ENCODE results near the gene BANK1.

The BANK1 gene

GRCh38 chr4:101960431-101960830 is 169.9 kb downstream of the BANK1 start:
- no peak for DNase-seq (ENCODE audit: low read depth)

- DNase-seq (ENCODE audit: low read depth), result no peak
These were observed 170.6 kb downstream of the BANK1 start for GRCh38 chr4:101961144-101961543.

GRCh38 chr4:101967697-101968346 is 177.3 kb downstream of the BANK1 start:
- DNase-seq (ENCODE audit: low read depth), result no peak

GRCh38 chr4:101968364-101968763 is 177.8 kb downstream of the BANK1 start:
- no peak for DNase-seq (ENCODE audit: low read depth)

- DNase-seq (ENCODE audit: low read depth), result no peak
These were observed 179.4 kb downstream of the BANK1 start for GRCh38 chr4:101969965-101970364.

GRCh38 chr4:101970547-101971155 is 180.1 kb downstream of the BANK1 start:
- no peak for DNase-seq (ENCODE audit: low read depth)

GRCh38 chr4:101972791-101973190 is 182.3 kb downstream of the BANK1 start:
- DNase-seq (ENCODE audit: low read depth), result no peak

GRCh38 chr4:101973361-101973760 is 182.8 kb downstream of the BANK1 start:
- DNase-seq (ENCODE audit: low read depth), result no peak

GRCh38 chr4:101977076-101977475 is 186.5 kb downstream of the BANK1 start:
- peak; percentile 98 for DNase-seq (ENCODE audit: low read depth)

- no peak for DNase-seq (ENCODE audit: low read depth)
These were observed 191.2 kb downstream of the BANK1 start for GRCh38 chr4:101981756-101982155.

- no peak for DNase-seq (ENCODE audit: low read depth)
These were observed 193.3 kb downstream of the BANK1 start for GRCh38 chr4:101983835-101984234.

GRCh38 chr4:101987623-101988243 is 197.2 kb downstream of the BANK1 start:
- no peak for DNase-seq (ENCODE audit: low read depth)

GRCh38 chr4:101989551-101989950 is 199.0 kb downstream of the BANK1 start:
- DNase-seq (ENCODE audit: low read depth), result no peak

- DNase-seq (ENCODE audit: low read depth), result no peak
These were observed 201.9 kb downstream of the BANK1 start for GRCh38 chr4:101992446-101992845.

- DNase-seq (ENCODE audit: low read depth), result no peak
These were observed 202.7 kb downstream of the BANK1 start for GRCh38 chr4:101993002-101993841.

GRCh38 chr4:101993842-101994775 is 203.6 kb downstream of the BANK1 start:
- no peak for DNase-seq (ENCODE audit: low read depth)

- DNase-seq (ENCODE audit: low read depth), result no peak
These were observed 217.5 kb downstream of the BANK1 start for GRCh38 chr4:102007959-102008425.

- DNase-seq (ENCODE audit: low read depth), result no peak
These were observed 218.2 kb downstream of the BANK1 start for GRCh38 chr4:102008711-102009110.

GRCh38 chr4:102022343-102022742 is 231.8 kb downstream of the BANK1 start:
- no peak for DNase-seq (ENCODE audit: low read depth)

- no peak for DNase-seq (ENCODE audit: low read depth)
These were observed 237.4 kb downstream of the BANK1 start for GRCh38 chr4:102027961-102028360.

- DNase-seq (ENCODE audit: low read depth), result no peak
These were observed 240.9 kb downstream of the BANK1 start for GRCh38 chr4:102031406-102031805.

Data from non-pigmented ciliary epithelial cell (primary cell).